Activated gamma-delta T cell (primary cell): ENCODE data around the gene PTMS.
A peak's percentile ranks its signal among the peaks of the same experiment; 100 is the strongest.
"Not testable (repeated sequence)": the region's sequence is repeated elsewhere in the genome, so short reads cannot be mapped to it uniquely, and the experiment has no call there.

ENCODE experiments used
- DNase-seq: peaks from one replicate; lab custom pipeline; 2025; lab: John Stamatoyannopoulos, UW
- total RNA-seq, 2 donors: gene quantifications; one replicate each; lab custom pipeline; 2026; lab: John Stamatoyannopoulos, UW

The PTMS gene
- 6.5 to 10.6 reads per million in 2 donors for total RNA-seq

GRCh38 chr12:6765634-6766581 lies at the start of gene PTMS:
Gene PTMS, plus strand, starts transcription at chr12:6766363. Its CDS starts 343 bp downstream, at chr12:6766706.
- peak; percentile 35 for DNase-seq

- DNase-seq = no peak
These were observed 49.2 kb upstream of the PTMS start for GRCh38 chr12:6716874-6717437.

DNA sequence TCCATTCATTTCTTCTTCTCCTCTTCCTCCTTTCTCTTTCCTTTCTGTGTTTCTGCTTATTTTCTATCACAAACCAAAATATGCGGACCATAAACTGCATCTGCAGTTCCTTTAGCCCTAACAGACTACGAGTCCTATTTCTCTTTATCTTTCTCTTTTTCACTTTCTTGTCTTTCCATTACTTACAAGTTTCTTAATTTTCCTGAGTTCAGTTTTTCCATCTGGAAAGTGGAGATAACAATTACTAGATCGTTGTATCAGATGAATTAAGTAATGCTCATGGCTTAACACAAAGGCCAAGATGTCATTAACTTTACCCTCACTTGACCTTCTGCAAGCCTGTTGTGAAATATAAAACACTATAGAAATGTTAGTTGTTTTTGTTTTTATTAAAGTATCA lies 43.3 kb upstream of the PTMS start:
- DNase-seq = no peak

GRCh38 chr12:6723607-6724408 lies 42.4 kb upstream of the PTMS start, which contains the start of gene COPS7A:
Gene COPS7A, plus strand, starts transcription at chr12:6724046. Its CDS starts 611 bp downstream, at chr12:6724657.
- peak; percentile 85 for DNase-seq

- no peak for DNase-seq
These were observed 41.8 kb upstream of the PTMS start for GRCh38 chr12:6724409-6724797.

- DNase-seq = no peak
These were observed 40.8 kb upstream of the PTMS start for GRCh38 chr12:6725350-6725749.

GRCh38 chr12:6729186-6729585 lies 37.0 kb upstream of the PTMS start:
- DNase-seq = no peak

DNA sequence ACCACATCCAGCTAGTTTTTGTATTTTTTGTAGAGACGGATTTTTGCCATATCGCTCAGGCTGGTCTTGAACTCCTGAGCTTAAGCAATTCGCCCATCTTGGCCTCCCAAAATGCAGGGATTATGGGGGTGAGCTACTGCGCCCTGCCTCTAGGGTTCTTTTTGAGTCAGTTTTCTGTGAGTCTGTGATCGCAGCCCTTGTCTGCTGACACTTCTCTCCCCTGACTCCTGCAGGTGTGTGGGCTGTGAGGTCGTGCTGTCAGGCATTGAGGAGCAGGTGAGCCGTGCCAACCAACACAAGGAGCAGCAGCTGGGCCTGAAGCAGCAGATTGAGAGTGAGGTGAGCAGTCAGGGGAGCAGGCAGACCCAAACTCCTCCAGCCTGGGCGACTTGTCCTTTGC lies 36.0 kb upstream of the PTMS start:
- no peak for DNase-seq

DNA sequence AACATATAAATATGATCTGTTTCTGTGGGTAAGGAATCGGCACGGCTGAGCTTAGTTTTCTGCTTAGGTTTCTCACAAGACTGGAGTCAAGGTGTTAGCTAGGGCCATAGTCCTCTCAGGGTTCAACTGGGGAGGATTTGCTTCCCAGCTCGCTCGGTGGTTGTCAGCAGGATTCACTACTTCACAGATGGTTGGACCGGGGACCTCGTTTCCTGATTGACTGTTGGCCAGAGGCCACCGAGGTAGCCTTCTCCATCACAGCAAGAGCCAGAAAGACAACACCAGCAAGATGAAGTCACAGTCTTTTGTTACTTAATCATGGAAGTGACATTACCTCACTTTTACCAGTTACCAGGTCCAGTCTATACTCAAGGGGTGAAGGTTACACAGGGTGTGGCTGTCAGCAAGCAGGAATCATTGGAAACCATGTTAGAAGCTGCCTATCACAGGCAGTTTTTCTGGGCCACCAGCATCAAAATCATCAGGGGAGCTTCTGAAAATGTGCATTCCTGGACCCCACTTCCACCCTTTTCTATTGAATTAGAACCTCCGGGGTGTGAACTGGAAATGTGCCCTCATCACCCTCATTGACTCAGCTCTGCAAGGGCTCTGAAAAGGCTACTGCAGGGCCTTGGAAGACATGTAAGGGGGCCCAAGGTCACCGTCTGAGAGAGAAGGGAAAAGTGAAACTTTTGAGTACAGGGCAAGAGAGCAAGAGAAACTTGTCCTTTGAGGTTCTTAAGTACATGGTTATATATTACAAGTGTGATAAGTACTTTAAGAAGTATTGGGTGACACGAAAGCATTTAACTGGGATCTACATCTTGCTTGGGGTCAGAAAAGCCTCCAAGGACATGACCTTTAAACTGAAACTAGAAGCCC lies 31.4 kb upstream of the PTMS start:
- DNase-seq = no peak

GRCh38 chr12:6735448-6736191 lies 30.5 kb upstream of the PTMS start:
- no peak for DNase-seq

DNA sequence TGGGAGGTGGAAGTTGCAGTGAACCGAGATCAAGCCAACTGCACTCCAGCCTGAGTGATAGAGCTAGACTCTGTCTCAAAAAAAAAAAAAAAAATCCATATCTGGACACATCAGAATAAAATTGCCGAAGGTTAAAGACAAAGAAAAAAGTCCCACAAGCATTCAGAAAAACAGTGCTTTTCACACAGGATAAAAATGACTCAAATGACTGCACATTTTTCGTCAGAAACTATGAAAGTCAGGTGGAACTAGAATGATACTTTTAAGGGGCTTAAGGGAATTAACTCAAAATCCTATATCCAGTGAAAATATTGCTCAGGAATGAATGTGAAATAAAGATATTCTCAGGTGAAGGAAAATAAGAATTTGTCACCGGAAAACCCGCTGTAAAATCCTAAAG lies 29.4 kb upstream of the PTMS start:
- DNase-seq = no peak

DNA sequence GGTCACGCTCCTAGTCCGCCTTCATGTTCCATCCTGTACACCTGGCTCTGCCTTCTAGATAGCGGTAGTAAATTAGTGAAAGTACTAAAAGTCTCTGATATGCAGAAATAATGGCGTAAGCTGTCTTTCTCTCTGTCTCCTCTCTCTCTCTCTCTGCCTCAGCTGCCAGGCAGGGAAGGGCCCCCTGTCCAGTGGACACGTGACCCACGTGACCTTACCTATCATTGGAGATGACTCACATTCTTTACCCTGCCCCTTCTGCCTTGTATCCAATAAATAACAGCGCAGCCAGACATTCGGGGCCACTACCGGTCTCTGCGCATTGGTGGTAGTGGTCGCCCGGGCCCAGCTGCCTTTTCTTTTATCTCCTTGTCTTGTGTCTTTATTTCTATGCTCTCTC lies 24.1 kb upstream of the PTMS start:
- not testable (repeated sequence) for DNase-seq

- no peak for DNase-seq
These were observed 23.3 kb upstream of the PTMS start for GRCh38 chr12:6742834-6743233.

- DNase-seq = not testable (repeated sequence)
These were observed 22.9 kb upstream of the PTMS start for GRCh38 chr12:6743300-6743699.

DNA sequence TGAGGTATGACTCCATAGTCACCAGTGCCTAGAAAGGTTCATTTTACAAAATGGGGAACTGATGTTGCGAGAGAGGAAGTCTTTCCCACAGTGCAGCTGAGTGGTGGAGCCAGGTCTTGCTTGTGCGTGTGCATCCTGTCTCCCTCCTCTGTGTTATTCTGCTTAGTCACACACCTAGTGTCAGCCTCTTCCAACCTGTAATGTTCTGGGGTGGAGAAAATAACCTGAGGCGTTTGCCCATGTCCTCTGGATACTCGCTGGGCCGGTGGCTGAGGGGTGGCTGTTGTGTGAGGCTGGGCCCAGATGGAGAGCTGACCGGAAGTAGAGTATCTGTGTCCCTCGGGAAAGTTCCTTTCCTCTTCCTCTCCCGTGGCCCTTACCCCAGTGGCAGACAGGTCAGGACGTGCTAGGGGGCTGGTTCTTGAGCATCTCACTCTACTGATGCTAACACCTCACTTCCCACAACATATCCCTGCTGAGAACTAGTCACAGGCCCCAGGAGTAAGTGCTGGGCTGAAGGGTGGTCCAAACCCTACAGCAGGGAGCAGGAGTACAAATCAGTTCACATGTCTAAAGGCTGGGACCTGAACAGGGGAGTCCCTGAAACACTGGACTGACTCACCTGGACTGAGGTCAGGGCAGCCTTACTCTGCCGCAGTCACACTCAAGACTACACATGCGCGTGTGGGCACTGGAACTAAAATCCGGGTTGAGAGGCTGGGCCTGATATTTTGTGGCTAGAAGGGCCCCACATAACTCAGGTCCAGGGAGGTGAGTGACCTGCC lies 20.2 kb upstream of the PTMS start:
- DNase-seq = no peak

DNA sequence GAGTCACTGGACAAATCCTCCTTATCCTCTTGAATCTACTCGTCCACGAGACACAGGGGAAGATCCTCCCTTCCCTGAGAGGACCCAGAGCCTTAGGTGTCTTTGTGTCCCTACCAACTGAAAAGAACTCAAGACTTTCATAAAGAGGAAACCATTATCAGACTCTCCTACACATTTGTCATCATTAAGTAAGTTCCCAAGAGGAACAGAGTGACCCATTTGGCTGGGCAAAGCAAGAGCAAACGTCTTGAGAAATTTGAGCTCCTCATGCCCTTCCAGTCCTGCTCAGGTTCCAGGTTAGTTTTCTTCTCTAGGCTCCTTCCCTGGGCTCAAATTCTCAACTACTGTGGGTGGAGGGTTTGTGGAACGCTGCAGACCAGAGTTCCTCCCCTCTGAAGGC lies 18.9 kb upstream of the PTMS start:
- no peak for DNase-seq

DNA sequence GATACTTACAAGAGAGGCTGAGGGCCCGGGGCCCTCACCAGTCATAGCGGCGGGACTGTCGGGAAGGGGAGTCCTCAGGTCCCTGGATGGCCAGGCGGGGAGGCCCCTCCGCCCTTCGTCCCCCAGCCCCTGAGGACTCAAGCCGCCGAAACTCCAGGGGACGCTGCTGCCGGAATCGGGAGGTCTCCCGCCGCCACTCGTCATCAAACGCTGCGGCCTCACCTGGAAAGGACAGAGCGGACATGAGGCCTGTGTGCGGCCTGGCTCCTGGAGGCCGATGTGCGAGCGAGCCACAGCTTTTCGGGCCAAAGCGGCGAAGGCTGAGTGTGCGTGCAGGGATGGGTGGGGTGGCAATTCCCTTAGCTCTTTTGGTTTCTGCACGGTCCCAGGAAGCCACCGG lies 17.4 kb upstream of the PTMS start:
- DNase-seq = no peak

DNA sequence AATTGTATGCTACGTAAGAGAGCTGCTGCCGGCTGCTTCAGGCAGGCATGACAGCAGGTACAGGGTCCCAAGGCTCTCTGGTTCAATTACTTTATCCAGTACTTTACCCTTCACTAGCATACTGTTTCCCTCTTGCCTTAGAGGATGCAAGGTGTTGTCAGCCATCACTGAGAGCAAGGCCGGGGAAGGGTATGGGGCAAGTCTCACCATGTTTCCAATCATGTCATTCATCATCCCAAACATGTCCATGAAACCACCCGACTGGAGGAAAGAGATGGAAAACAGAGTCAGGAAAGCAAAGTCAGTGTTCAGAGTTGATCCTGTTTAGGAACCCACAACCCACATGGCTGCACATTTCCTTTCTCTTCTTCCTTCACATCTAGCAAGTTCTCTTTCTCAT lies 15.7 kb upstream of the PTMS start:
- no peak for DNase-seq

- no peak for DNase-seq
These were observed 14.4 kb upstream of the PTMS start for GRCh38 chr12:6751767-6752166.
